GM13976 (cell line): ENCODE results near the gene TRMO.

Experiments used
- DNase-seq: peaks from one replicate; pipeline ENCODE4 v3.0.0; 2012; ENCODE audit warnings: low spot score
- CTCF ChIP-seq: IDR thresholded peaks from 2 replicates; pipeline ENCODE4 v1.5.1; 2012; ENCODE audit warnings: borderline replicate concordance, mild to moderate bottlenecking; ENCODE audit not compliant: insufficient read depth; ENCODE audit errors: extremely low read depth, missing control alignments, control extremely low read depth
- in situ Hi-C: fragments of 300-500 bp; cut with MboI; formaldehyde crosslinking; loops from one replicate; pipeline ENCODE4 v1.12.0; 2022; ENCODE audit warnings: low sequenced_read_pairs, mixed read lengths, inconsistent platforms; ENCODE audit not compliant: unreplicated experiment

The TRMO gene

DNA sequence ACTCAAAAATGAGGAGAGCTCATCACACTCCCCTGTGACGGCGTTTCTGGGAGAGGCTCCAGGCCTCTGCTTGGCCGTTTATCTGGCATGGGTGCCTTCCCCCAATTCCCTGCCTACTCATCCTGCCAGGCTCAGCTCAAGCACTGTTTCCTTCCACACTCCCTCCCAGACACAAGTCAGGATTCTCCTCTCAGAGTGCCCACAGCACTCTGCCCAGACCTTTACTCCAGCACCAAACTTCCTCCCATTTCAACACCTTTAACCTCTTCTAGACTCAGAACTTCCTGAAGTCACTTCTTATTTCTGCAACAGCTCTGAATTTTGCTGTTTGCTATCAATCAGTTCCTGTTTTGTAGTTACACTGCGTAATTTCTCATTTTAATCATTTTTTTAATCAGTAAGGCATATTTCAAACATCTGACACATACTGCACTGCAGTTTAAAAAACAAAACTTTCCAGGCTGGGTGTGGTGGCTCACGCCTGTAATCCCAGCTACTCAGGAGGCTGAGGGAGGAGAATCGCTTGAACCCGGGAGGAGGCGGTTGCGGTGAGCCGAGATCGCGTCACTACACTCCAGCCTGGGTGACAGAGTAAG is 16.0 kb downstream of the TRMO start:
- in situ Hi-C loops = loop anchor here (10.0 kb wide), 1 partner anchor 202 kb away; no protein-coding TSS in a partner anchor

DNA sequence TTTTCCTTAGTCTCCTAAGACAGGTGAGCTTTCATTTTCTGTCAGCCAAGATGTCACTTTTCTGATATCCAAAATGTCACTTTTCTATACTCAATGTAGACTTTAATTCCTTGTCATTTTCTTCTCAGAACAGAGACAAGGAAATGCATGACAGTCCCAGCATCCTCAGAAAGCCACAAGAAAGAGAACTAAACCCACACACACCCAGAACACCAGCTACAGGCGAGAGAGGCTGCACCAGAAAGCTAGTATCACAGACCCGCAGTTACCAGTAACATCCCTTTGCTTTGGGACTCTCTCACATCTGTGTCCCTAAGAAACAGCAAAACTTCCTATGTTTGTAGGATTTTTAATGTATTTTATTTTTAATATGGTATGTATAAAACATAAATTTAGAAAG is 17.1 kb downstream of the TRMO start:
- DNase-seq = no peak
- in situ Hi-C loops = loop anchor here (10.0 kb wide), 1 partner anchor 200 kb away; no protein-coding TSS in a partner anchor
- no peak for TF ChIP-seq CTCF

More for the DNA sequence above, 16.0 kb downstream of the TRMO start:
- TF ChIP-seq CTCF = no peak
- DNase-seq = no peak

GRCh38 chr9:97904725-97905124 is 17.6 kb downstream of the TRMO start:
- in situ Hi-C loops = loop anchor here (10.0 kb wide), 1 partner anchor 200 kb away; no protein-coding TSS in a partner anchor
- no peak for DNase-seq
- TF ChIP-seq CTCF = no peak

- no peak for TF ChIP-seq CTCF
- in situ Hi-C loops = loop anchor here (10.0 kb wide), 1 partner anchor 198 kb away; no protein-coding TSS in a partner anchor
- no peak for DNase-seq
Measured at GRCh38 chr9:97903177-97903576, 19.1 kb downstream of the TRMO start.

DNA sequence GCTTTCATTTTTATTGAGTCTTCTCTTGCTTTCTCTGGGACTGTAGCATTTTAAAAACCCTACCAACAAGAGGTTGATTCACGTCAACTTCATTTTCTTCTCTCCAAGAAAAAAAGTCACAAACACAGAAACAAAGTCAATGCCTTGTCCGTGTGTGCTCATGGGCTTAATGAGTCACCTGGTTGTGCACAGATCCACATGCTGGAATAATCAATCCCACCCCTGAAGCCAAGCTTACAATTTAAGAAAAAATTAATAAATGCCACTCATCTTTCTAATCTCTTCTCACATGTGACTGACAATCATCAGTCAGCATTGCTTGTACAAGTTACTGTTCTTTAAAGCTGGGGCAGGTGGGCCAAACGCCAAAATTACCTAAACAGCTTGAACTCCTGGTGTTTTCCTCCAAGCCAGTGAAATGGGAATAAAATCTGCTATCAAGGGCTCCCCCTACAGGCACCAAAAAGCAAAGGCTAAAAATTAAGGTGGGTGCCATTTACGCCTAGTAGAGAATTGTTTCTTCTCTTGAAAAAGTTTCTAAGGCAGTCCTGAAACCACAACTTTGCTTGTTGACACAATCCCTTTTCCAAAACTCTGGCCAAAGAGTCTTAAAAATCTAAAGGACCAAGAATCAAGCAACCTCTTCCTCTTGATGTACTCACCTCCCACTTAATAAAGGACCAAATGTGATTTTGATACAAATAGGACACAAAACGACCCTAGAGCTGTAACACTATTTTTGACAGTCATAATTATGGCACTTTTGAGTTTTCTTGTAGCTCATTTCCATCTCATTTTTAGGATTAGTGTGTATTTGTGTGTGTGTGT is 21.3 kb downstream of the TRMO start:
- peak; percentile 78 for TF ChIP-seq CTCF
- peak; percentile 65 for DNase-seq
- in situ Hi-C loops = loop anchor here (10.0 kb wide), 1 partner anchor 196 kb away; no protein-coding TSS in a partner anchor

DNA sequence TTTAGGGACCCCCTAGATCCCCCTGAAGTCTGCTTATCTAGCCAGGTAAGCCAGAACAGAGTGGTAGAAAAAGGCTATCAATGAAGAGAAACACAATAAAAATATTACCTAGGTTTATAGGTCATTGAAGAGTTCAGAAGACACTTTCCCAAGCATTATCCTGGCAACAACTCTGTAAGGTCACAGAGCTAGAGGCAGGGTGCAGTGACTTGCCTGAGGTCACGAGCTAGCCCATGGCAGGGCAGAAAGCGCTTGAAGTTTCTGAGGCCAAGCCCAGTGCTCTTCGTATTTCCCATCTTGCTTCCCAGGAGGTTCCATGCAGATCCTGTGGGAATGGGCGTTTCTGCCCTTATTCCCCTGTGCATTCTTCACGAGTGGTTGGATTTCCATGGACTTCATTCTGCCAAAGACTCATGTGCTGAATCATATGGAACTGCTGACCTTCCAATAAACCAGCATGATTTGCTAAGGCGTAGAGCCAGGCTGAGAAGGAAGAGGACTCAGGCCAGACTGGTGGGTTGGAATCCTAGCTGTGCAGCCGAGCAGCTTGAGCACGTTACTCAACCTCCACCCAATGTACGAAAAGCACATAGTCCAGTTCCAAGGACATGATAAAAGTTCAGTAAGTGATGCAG is 22.1 kb downstream of the TRMO start:
- TF ChIP-seq CTCF = no peak
- no peak for DNase-seq
- in situ Hi-C loops = loop anchor here (10.0 kb wide), 1 partner anchor 195 kb away; no protein-coding TSS in a partner anchor
